OCI-LY7 (cell line): ENCODE measurements around the gene TKFC.

Experiments used
- EZH2phosphoT487 ChIP-seq: fragments of 200-600 bp; sonication (generic); IDR thresholded peaks from 2 replicates; pipeline ENCODE4 v1.6.1; 2018; ENCODE audit warnings: low read depth, borderline replicate concordance, mild to moderate bottlenecking, mixed run types, antibody characterized with exemption, low read length, moderate library complexity, mixed read lengths
- TF ChIP-seq, protein P1 (sequence below): fragments of 200-600 bp; sonication (generic); conservative IDR thresholded peaks from 2 replicates; pipeline ENCODE4 v1.5.1; 2014; ENCODE audit warnings: mild to moderate bottlenecking, antibody characterized with exemption, low read length, moderate library complexity, mixed read lengths

DNA sequence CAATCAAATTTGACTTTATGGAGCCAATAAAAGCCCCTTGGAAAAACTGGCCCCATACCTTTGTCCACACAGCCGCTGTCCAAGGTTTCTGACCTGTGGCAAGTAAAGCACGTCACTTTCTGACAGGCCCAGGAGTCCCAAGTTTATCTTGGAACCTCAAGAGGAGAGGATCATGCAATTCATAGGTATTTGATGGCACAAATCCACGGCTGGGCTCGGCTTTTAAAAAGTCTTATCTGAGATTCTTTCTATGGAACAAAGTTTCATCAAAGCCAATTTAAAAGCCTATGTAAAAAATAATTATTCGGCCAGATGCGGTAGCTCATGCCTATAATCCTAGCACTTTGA lies 42.7 kb downstream of the TKFC start:
- TF ChIP-seq, protein P1, sequence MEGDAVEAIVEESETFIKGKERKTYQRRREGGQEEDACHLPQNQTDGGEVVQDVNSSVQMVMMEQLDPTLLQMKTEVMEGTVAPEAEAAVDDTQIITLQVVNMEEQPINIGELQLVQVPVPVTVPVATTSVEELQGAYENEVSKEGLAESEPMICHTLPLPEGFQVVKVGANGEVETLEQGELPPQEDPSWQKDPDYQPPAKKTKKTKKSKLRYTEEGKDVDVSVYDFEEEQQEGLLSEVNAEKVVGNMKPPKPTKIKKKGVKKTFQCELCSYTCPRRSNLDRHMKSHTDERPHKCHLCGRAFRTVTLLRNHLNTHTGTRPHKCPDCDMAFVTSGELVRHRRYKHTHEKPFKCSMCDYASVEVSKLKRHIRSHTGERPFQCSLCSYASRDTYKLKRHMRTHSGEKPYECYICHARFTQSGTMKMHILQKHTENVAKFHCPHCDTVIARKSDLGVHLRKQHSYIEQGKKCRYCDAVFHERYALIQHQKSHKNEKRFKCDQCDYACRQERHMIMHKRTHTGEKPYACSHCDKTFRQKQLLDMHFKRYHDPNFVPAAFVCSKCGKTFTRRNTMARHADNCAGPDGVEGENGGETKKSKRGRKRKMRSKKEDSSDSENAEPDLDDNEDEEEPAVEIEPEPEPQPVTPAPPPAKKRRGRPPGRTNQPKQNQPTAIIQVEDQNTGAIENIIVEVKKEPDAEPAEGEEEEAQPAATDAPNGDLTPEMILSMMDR: no peak
- TF ChIP-seq EZH2phosphoT487: no peak
